Measurements from ENCODE around the gene ADIPOR2. TPM values are rescaled to one million over a fixed set of nuclear protein-coding genes. Genes with fewer than 3 reads are reported as not detected.

Gene ADIPOR2
- total RNA-seq, 5 donors from 2014 or later (not counting 1 experiment from before 2014, with no cell fraction given), result 21.7 to 35.0 (median 33.4) TPM

GRCh38 chr12:1670358-1671268 is 20.3 kb upstream of the ADIPOR2 start:
- CTCF ChIA-PET, result interaction anchor here in 1 of 2 donors (0.6 kb wide), 1 partner anchor 929 kb away, joined by 3 read pairs; no protein-coding TSS in a partner anchor
- DNase-seq (no peak), ATAC-seq (replicated peaks in 1 of 4) (no peak)
- Mint-ChIP-seq H3K4me1 (peaks cover 33 to 37% (median 33%) of the 10 kb centered on the region in 3 donors), H3K4me3 (no peak overlapping the region), H3K36me3 (no peaks in the 10 kb centered on the region), H3K27ac (peak overlapping the region; percentile 20 to 41), H3K9me3 (no peaks in the 10 kb centered on the region), H3K27me3 (no peaks in the 10 kb centered on the region)
- POLR2A ChIA-PET, result interaction anchor here in 1 of 2 donors (0.9 kb wide), 1 partner anchor 10 kb away, joined by 3 read pairs; no protein-coding TSS in a partner anchor
- H3K4me1 ChIP-seq (ENCODE audit: control insufficient read depth in 1 of 2, extremely low read depth in 1 of 2, insufficient read depth in 2 of 2, low read length in 2 of 2), result peaks cover 14 to 32% of the 10 kb centered on the region in 2 experiments
- no peaks in the 10 kb centered on the region for H3K27me3 ChIP-seq (replicated peaks in 1 of 2; ENCODE audit: control insufficient read depth in 2 of 2, extremely low read depth in 1 of 2, insufficient read depth in 2 of 2, low read length in 1 of 2)
- no peaks in the 10 kb centered on the region for H3K36me3 ChIP-seq (ENCODE audit: control insufficient read depth in 2 of 2, extremely low read depth in 1 of 2, insufficient read depth in 1 of 2, low read length in 1 of 2)
- 94% methylated on average over 9 of the region's 14 CpGs for WGBS (ENCODE audit: insufficient coverage)
- no peaks in the 10 kb centered on the region for H3K9me3 ChIP-seq
- no peak overlapping the region for H3K4me3 ChIP-seq (ENCODE audit: control insufficient read depth in 1 of 2, extremely low read depth in 1 of 2, low read length in 1 of 2)
- no peak overlapping the region for H3K27ac ChIP-seq (ENCODE audit: low read length)

DNA sequence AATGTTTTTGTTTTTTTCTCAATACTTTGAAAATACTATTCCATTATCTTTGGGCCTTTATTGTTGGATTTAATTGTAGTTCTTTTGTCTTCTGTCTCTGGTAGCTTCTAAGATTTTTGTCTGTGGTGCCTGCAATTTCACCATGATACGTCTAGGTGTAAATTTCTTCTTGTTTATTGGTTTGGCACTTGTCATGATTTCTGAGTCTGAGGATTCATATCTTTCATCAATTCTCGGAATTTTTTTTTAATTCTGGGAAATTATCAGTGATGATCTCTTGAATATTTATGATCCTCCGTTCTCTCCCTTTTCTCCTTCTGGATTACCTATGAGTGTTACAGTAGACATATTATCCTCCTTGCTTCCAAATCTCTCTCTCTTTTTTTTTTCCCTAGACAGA is 14.8 kb upstream of the ADIPOR2 start:
- Mint-ChIP-seq H3K36me3 (no peaks in the 10 kb centered on the region), H3K9me3 (no peaks in the 10 kb centered on the region), H3K27ac (no peak overlapping the region), H3K4me1 (peaks cover 0 to 2% (median 0%) of the 10 kb centered on the region in 3 donors), H3K27me3 (no peaks in the 10 kb centered on the region), H3K4me3 (no peak overlapping the region)
- no peaks in the 10 kb centered on the region for H3K9me3 ChIP-seq
- no peak overlapping the region for H3K27ac ChIP-seq (ENCODE audit: low read length)
- H3K36me3 ChIP-seq (ENCODE audit: control insufficient read depth in 2 of 2, extremely low read depth in 1 of 2, insufficient read depth in 1 of 2, low read length in 1 of 2), result no peaks in the 10 kb centered on the region
- CTCF ChIA-PET, result no interaction called here
- H3K4me1 ChIP-seq (ENCODE audit: control insufficient read depth in 1 of 2, extremely low read depth in 1 of 2, insufficient read depth in 2 of 2, low read length in 2 of 2), result no peaks in the 10 kb centered on the region
- DNase-seq (no peak), ATAC-seq (replicated peaks in 1 of 4) (no peak)
- no peak overlapping the region for H3K4me3 ChIP-seq (ENCODE audit: control insufficient read depth in 1 of 2, extremely low read depth in 1 of 2, low read length in 1 of 2)
- POLR2A ChIA-PET, result no interaction called here
- H3K27me3 ChIP-seq (replicated peaks in 1 of 2; ENCODE audit: control insufficient read depth in 2 of 2, extremely low read depth in 1 of 2, insufficient read depth in 2 of 2, low read length in 1 of 2), result no peaks in the 10 kb centered on the region
- no CpG with 5 or more reads among the region's 3 CpGs for WGBS (ENCODE audit: insufficient coverage)

DNA sequence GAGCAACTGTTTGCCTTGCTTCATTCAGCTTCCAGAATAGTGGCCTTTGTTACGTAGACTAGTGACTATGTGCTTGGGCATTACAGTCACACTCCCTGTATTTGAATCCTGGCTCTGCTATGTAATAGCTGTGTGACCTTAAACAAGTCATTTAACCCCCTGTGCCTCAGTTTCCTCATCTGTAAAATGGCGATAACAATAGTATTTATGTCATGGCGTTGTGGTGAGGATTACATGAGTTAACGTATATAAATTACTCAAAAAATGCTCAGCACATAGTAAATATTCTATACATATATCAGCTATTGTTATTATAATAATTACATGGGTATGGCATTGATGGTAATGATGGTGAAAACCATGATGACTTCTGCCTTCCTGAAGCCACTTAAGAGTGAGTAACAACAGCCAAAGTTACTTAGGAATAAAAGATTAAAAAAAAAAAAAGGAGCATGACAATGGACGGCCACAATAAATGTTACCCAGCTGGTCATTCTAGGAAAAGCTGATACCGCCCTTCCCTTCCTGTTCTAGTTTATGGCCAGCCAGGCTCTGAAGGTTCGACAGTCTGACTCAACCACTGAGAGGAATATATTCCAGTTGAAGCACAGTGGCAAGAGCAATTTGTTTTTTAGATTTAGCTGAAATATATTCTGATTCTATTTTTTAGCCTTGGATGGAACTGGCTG is 9.9 kb upstream of the ADIPOR2 start:
- H3K27ac ChIP-seq (ENCODE audit: low read length), result no peak overlapping the region
- Mint-ChIP-seq H3K27ac (no peak overlapping the region), H3K4me3 (no peak overlapping the region), H3K4me1 (no peaks in the 10 kb centered on the region), H3K36me3 (no peaks in the 10 kb centered on the region), H3K27me3 (no peaks in the 10 kb centered on the region), H3K9me3 (no peaks in the 10 kb centered on the region)
- CTCF ChIA-PET, result interaction anchor here (0.5 to 1.6 kb wide), 4 partner anchors 27 to 259 kb away, joined by 3 to 7 read pairs (median 4); no protein-coding TSS in a partner anchor
- H3K27me3 ChIP-seq (replicated peaks in 1 of 2; ENCODE audit: control insufficient read depth in 2 of 2, extremely low read depth in 1 of 2, insufficient read depth in 2 of 2, low read length in 1 of 2), result no peaks in the 10 kb centered on the region
- no peaks in the 10 kb centered on the region for H3K36me3 ChIP-seq (ENCODE audit: control insufficient read depth in 2 of 2, extremely low read depth in 1 of 2, insufficient read depth in 1 of 2, low read length in 1 of 2)
- DNase-seq (no peak), ATAC-seq (replicated peaks in 1 of 4) (no peak)
- 100% methylated on average over 2 of the region's 7 CpGs for whole genome bisulfite sequencing (ENCODE audit: insufficient coverage)
- H3K4me1 ChIP-seq (ENCODE audit: control insufficient read depth in 1 of 2, extremely low read depth in 1 of 2, insufficient read depth in 2 of 2, low read length in 2 of 2), result no peaks in the 10 kb centered on the region
- H3K9me3 ChIP-seq, result no peaks in the 10 kb centered on the region
- no peak overlapping the region for H3K4me3 ChIP-seq (ENCODE audit: control insufficient read depth in 1 of 2, extremely low read depth in 1 of 2, low read length in 1 of 2)
- POLR2A ChIA-PET, result interaction anchor here (0.7 to 1.7 kb wide), 2 partner anchors 10 to 379 kb away, joined by 3 read pairs; partner anchors contain the start of gene ADIPOR2 (in 1 of the 2)

DNA sequence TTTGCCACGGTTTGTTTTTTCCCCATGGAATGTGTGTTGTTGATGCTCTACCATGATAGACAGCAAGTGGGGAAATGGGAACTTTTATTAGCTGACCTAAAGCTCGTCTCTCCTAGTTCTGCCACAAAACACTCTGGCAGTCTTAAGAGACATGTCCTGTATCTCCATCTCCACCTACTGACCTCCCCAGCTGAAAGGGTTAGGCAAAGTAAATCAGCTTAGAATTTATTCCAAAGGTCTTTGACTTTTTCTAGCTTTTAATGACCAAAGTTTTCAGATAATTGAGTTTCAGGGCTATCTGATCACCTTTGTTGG is 9.4 kb upstream of the ADIPOR2 start:
- CTCF ChIA-PET, result interaction anchor here in 1 of 2 donors (1.5 to 1.6 kb wide), 2 partner anchors 27 to 258 kb away, joined by 4 to 7 read pairs; no protein-coding TSS in a partner anchor
- no peak for ATAC-seq (replicated peaks in 1 of 4)
- Histone ChIP-seq H3K27ac (ENCODE audit: low read length) (no peak overlapping the region), H3K4me3 (ENCODE audit: control insufficient read depth in 1 of 2, extremely low read depth in 1 of 2, low read length in 1 of 2) (no peak overlapping the region), H3K4me1 (ENCODE audit: control insufficient read depth in 1 of 2, extremely low read depth in 1 of 2, insufficient read depth in 2 of 2, low read length in 2 of 2) (no peaks in the 10 kb centered on the region), H3K36me3 (ENCODE audit: control insufficient read depth in 2 of 2, extremely low read depth in 1 of 2, insufficient read depth in 1 of 2, low read length in 1 of 2) (no peaks in the 10 kb centered on the region), H3K27me3 (replicated peaks in 1 of 2; ENCODE audit: control insufficient read depth in 2 of 2, extremely low read depth in 1 of 2, insufficient read depth in 2 of 2, low read length in 1 of 2) (no peaks in the 10 kb centered on the region), H3K9me3 (no peaks in the 10 kb centered on the region)
- no peak overlapping the region for H3K4me3 Mint-ChIP-seq
- H3K4me1 Mint-ChIP-seq, result no peaks in the 10 kb centered on the region
- POLR2A ChIA-PET, result interaction anchor here in 1 of 2 donors (1.7 kb wide), 1 partner anchor 9 kb away, joined by 3 read pairs; the partner anchor contains the start of gene ADIPOR2
- no peak for DNase-seq
- no peaks in the 10 kb centered on the region for H3K27me3 Mint-ChIP-seq
- H3K27ac Mint-ChIP-seq, result no peak overlapping the region
- no peaks in the 10 kb centered on the region for H3K9me3 Mint-ChIP-seq
- H3K36me3 Mint-ChIP-seq, result no peaks in the 10 kb centered on the region
- no CpG with 5 or more reads among the region's 2 CpGs for WGBS (ENCODE audit: insufficient coverage)

- Mint-ChIP-seq H3K9me3 (no peaks in the 10 kb centered on the region), H3K27me3 (no peaks in the 10 kb centered on the region), H3K36me3 (no peaks in the 10 kb centered on the region), H3K4me1 (peaks cover 29 to 31% (median 29%) of the 10 kb centered on the region in 3 donors), H3K4me3 (peak overlapping the region in 1 of 3 donors; percentile 13), H3K27ac (no peak overlapping the region)
- Histone ChIP-seq H3K4me3 (ENCODE audit: control insufficient read depth in 1 of 2, extremely low read depth in 1 of 2, low read length in 1 of 2) (no peak overlapping the region), H3K9me3 (no peaks in the 10 kb centered on the region), H3K36me3 (ENCODE audit: control insufficient read depth in 2 of 2, extremely low read depth in 1 of 2, insufficient read depth in 1 of 2, low read length in 1 of 2) (no peaks in the 10 kb centered on the region), H3K27ac (ENCODE audit: low read length) (no peak overlapping the region), H3K4me1 (ENCODE audit: control insufficient read depth in 1 of 2, extremely low read depth in 1 of 2, insufficient read depth in 2 of 2, low read length in 2 of 2) (peaks cover 10 to 16% of the 10 kb centered on the region in 2 experiments), H3K27me3 (replicated peaks in 1 of 2; ENCODE audit: control insufficient read depth in 2 of 2, extremely low read depth in 1 of 2, insufficient read depth in 2 of 2, low read length in 1 of 2) (no peaks in the 10 kb centered on the region)
- ATAC-seq (replicated peaks in 1 of 4), result no peak
- DNase-seq, result no peak
- CTCF ChIA-PET, result interaction anchor here (0.6 to 2.5 kb wide), 8 partner anchors 16 to 1176 kb away, joined by 3 to 13 read pairs (median 4); no protein-coding TSS in a partner anchor
- 93% methylated on average over 3 of the region's 5 CpGs for whole genome bisulfite sequencing (ENCODE audit: insufficient coverage)
- POLR2A ChIA-PET, result interaction anchor here in 1 of 2 donors (0.6 kb wide), 1 partner anchor 55 kb away, joined by 3 read pairs; no protein-coding TSS in a partner anchor
Observed at GRCh38 chr12:1688086-1688710, 2.7 kb upstream of the ADIPOR2 start.
